ENCODE measurements around the gene RAB37. TPM values are rescaled to one million over a fixed set of nuclear protein-coding genes. Genes with fewer than 3 reads are reported as not detected.

Gene RAB37
- total RNA-seq, 4 donors from 2014 or later: 0.57 to 1.7 TPM; not detected in 2

DNA sequence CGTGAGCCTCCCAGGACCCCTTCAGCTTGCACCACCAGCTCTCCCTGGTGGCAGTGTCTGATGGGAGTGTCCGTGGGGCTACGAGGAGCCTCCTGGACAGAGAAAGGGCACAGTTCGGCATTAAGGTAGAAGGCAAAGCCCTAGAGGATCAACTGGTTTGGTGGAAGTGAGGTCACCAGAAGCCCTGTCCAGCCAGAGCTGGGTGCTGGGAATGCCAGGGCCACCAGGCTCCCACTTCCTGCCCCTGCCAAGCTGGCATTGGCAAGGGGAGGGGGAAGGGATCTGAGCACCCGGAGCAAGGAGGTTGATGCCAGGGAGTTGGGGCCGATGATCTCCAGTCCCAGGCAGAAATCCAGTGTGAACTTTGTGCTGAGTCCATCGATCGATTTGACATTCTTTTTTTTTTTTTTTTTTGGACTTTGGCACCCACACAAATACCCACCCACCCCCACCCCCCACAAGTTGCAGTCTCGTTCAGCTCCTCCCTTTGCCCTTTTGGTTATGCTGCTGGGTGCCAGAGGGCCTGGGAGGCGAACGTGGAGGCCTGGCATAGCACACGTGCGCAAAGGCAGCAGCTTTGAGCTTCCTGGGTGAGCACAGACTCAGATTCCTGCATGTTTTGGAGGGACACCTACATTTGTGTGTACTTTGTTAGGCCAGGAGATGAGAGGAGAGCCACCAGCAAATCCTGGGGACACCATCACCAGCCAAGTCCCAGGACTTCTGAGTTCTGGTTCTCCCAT is 13.4 kb downstream of the RAB37 start:
- WGBS, 2 donors: 41 to 44% methylated on average over 13 of the region's 13 CpGs
- TF ChIP-seq, protein P1, sequence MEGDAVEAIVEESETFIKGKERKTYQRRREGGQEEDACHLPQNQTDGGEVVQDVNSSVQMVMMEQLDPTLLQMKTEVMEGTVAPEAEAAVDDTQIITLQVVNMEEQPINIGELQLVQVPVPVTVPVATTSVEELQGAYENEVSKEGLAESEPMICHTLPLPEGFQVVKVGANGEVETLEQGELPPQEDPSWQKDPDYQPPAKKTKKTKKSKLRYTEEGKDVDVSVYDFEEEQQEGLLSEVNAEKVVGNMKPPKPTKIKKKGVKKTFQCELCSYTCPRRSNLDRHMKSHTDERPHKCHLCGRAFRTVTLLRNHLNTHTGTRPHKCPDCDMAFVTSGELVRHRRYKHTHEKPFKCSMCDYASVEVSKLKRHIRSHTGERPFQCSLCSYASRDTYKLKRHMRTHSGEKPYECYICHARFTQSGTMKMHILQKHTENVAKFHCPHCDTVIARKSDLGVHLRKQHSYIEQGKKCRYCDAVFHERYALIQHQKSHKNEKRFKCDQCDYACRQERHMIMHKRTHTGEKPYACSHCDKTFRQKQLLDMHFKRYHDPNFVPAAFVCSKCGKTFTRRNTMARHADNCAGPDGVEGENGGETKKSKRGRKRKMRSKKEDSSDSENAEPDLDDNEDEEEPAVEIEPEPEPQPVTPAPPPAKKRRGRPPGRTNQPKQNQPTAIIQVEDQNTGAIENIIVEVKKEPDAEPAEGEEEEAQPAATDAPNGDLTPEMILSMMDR (IDR thresholded peaks at IDR 0.05): no peak
- no peak for TF ChIP-seq POLR2A (IDR thresholded peaks at IDR 0.05)
- DNase-seq (ENCODE audit: low spot score in 2 of 2): no peak
- no peak overlapping the region for H3K4me3 ChIP-seq (ENCODE audit: low read depth, poor library complexity, severe bottlenecking)
- intact Hi-C loops (cut with DNase I; ENCODE audit: low total_unique reads): no loop called here

DNA sequence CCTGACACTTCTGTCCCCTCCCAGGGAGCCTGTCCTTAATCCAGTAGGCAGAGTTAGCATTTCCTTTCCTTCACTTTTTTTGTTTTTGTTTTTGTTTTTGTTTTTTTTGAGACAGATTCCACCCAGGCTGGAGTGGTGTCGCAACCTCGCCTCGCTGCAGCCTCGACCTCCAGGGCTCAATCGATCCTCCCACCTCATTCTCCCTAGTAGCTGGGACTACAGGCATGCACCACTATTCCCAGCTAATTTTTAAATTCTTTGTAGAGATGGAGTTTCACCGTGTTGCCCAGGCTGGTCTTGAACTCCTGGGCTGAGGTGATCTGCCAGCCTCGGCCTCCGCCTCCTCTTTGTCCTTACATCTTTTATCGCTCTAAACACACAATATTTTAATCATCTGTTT is 15.4 kb downstream of the RAB37 start:
- DNase-seq (ENCODE audit: low spot score in 2 of 2): no peak
- 86 to 89% methylated on average over 9 of the region's 9 CpGs for WGBS, 2 donors
- TF ChIP-seq, protein P1 (IDR thresholded peaks at IDR 0.05): no peak
- no peak for TF ChIP-seq POLR2A (IDR thresholded peaks at IDR 0.05)
- intact Hi-C loops (cut with DNase I; ENCODE audit: low total_unique reads): no loop called here
- H3K4me3 ChIP-seq (ENCODE audit: low read depth, poor library complexity, severe bottlenecking): no peak overlapping the region

DNA sequence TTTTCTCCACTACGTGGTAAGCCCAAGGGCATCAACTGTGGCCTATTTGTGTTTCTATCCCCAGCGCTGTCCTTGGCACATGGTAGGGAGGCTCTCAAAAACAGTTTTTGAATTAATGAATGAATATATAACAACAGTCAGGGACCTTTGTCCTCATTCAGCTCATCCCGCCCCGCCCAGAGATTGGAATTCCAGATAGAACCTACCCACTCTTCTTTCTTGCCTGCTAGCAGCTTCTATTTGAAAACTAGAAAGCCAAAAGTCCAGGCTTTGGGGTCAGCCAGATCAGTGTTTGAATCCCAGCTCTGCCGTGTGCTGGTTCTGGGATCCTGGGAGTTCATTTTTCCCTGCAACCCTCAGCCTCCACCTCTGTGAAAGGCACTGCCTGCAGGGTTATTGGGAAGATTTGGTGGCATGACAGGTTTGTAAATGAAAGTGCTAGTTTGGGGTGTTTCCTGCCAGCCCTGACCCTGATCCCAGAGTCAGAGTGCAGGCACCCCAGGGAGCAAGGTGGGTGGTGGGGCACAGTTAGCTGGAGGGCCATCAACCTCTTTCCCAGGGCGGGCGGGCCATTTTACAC is 15.9 kb downstream of the RAB37 start:
- H3K4me3 ChIP-seq (ENCODE audit: low read depth, poor library complexity, severe bottlenecking): no peak overlapping the region
- TF ChIP-seq POLR2A (IDR thresholded peaks at IDR 0.05): no peak
- TF ChIP-seq, protein P1 (IDR thresholded peaks at IDR 0.05): no peak
- 81 to 87% methylated on average over 7 of the region's 7 CpGs for WGBS, 2 donors
- no peak for DNase-seq (ENCODE audit: low spot score in 2 of 2)
- intact Hi-C loops (cut with DNase I; ENCODE audit: low total_unique reads): no loop called here

DNA sequence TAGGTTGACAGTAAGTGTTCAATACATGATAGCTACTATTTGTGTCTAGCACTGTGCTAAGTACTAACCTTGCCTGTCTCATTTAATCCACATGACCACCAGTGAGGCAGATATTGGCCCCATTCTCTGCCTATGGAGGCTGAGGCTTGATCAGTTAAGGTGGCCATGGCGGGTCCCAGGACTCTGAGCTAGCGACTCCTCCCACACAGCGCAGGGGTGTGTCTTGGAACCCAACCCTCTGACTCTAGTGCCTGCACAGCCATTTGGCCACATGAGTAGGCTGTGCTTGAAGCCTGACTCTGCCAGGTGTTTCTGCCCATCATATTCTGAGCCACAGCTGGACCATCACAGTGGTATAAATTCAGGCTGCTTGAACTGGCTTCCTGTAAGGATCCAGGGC is 17.8 kb downstream of the RAB37 start:
- TF ChIP-seq POLR2A (IDR thresholded peaks at IDR 0.05): no peak
- TF ChIP-seq, protein P1 (IDR thresholded peaks at IDR 0.05): no peak
- 82 to 97% methylated on average over 3 of the region's 3 CpGs for WGBS, 2 donors
- no peak for DNase-seq (ENCODE audit: low spot score in 2 of 2)
- intact Hi-C loops (cut with DNase I; ENCODE audit: low total_unique reads): no loop called here
- H3K4me3 ChIP-seq (ENCODE audit: low read depth, poor library complexity, severe bottlenecking): no peak overlapping the region

DNA sequence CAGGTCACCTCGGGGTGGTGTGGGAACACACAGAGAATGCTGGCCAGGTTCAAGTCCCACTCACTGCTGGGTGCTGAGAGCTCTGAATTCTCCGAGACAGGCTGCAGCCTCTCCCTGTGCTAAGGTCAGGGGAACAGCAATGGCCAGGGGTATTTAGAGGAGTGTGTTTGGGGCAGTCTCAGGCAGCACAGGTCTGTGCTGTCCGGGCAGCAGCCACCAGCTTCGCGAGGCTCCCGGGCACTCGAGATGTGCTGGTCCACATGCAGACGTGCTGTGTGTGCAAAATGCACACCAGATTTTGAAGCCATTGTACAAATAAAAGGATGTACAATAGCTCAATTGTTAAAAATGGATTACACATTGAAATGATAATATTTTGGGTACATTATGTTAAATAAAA is 18.5 kb downstream of the RAB37 start:
- WGBS, 2 donors: 93 to 95% methylated on average over 8 of the region's 8 CpGs
- intact Hi-C loops (cut with DNase I; ENCODE audit: low total_unique reads): no loop called here
- no peak for DNase-seq (ENCODE audit: low spot score in 2 of 2)
- no peak overlapping the region for H3K4me3 ChIP-seq (ENCODE audit: low read depth, poor library complexity, severe bottlenecking)
- no peak for TF ChIP-seq POLR2A (IDR thresholded peaks at IDR 0.05)
- TF ChIP-seq, protein P1 (IDR thresholded peaks at IDR 0.05): no peak

All from lower leg skin (tissue), 4 donors.